Measurements from ENCODE around the gene GALNT18. TPM values are rescaled to one million over a fixed set of nuclear protein-coding genes. Genes with fewer than 3 reads are reported as not detected.

The GALNT18 gene
- total RNA-seq, 1 experiment from 2014 or later, result not detected

- peaks cover 59% of the 10 kb centered on the region for H3K27me3 ChIP-seq (ENCODE audit: insufficient read depth, low read depth)
- TF ChIP-seq CTCF (conservative IDR thresholded peaks at IDR 0.05) (no peak), EZH2 (IDR thresholded peaks at IDR 0.05; ENCODE audit: low read depth) (no peak)
- POLR2A ChIA-PET (ENCODE audit: unreplicated experiment), result no interaction called here
- no peak overlapping the region for H3K4me2 ChIP-seq
- CTCF ChIA-PET, result no interaction called here
- no peaks in the 10 kb centered on the region for H3K9me2 ChIP-seq (ENCODE audit: insufficient read depth)
- H2AFZ ChIP-seq, result no peak overlapping the region
- H3K27ac ChIP-seq, result no peak overlapping the region
- H3K4me3 ChIP-seq, result no peak overlapping the region
- no peaks in the 10 kb centered on the region for H3K36me3 ChIP-seq (ENCODE audit: low read depth)
- H3K4me1 ChIP-seq (replicated peaks; ENCODE audit: insufficient read depth), result no peaks in the 10 kb centered on the region
- BruUV-seq (replicated peaks), result no TSS peak
- DNase-seq, result no peak
- H3K9me3 ChIP-seq (ENCODE audit: insufficient read depth, low read depth), result no peaks in the 10 kb centered on the region
- intact Hi-C loops (cut with micrococcal nuclease; ENCODE audit: unreplicated experiment), result no loop called here
- H3F3A ChIP-seq (ENCODE audit: insufficient read depth, low read depth), result no peaks in the 10 kb centered on the region
- no peaks in the 10 kb centered on the region for H4K20me1 ChIP-seq (ENCODE audit: insufficient read depth)
- no peaks in the 10 kb centered on the region for H3K79me2 ChIP-seq (ENCODE audit: low read depth)
Observed at GRCh38 chr11:11297578-11297977, 324.2 kb downstream of the GALNT18 start.

DNA sequence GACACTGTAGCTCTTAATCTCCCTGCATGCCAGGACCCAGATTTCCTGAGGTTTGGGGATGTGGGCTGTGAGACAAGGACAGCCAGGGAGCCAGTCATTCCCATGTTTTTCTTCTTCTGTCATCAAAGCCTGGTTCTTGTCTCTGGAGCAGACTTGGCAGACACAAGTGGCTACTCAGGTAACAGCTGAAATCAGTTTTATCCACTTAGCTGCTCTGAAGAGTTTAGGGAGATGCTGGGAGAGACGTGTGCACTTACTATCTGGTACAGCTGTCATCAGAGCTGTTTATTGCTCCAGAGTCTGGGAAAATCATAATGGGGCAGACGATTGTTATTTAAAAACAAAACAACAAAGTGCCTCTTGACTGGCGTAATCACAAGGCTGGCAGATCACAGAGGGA, 325.4 kb downstream of the GALNT18 start:
- peaks cover 59% of the 10 kb centered on the region for H3K27me3 ChIP-seq (ENCODE audit: insufficient read depth, low read depth)
- no TSS peak for BruUV-seq (replicated peaks)
- TF ChIP-seq CTCF (conservative IDR thresholded peaks at IDR 0.05), result no peak
- no peak for TF ChIP-seq EZH2 (IDR thresholded peaks at IDR 0.05; ENCODE audit: low read depth)
- no peaks in the 10 kb centered on the region for H3K79me2 ChIP-seq (ENCODE audit: low read depth)
- H3K4me2 ChIP-seq, result no peak overlapping the region
- H3K4me3 ChIP-seq, result no peak overlapping the region
- no peaks in the 10 kb centered on the region for H3K9me2 ChIP-seq (ENCODE audit: insufficient read depth)
- no peaks in the 10 kb centered on the region for H3K4me1 ChIP-seq (replicated peaks; ENCODE audit: insufficient read depth)
- H3K9me3 ChIP-seq (ENCODE audit: insufficient read depth, low read depth), result no peaks in the 10 kb centered on the region
- H4K20me1 ChIP-seq (ENCODE audit: insufficient read depth), result no peaks in the 10 kb centered on the region
- CTCF ChIA-PET, result no interaction called here
- POLR2A ChIA-PET (ENCODE audit: unreplicated experiment), result interaction anchor here (0.7 kb wide), 1 partner anchor 17 kb away, joined by 4 read pairs; no protein-coding TSS in a partner anchor
- H3F3A ChIP-seq (ENCODE audit: insufficient read depth, low read depth), result no peaks in the 10 kb centered on the region
- intact Hi-C loops (cut with micrococcal nuclease; ENCODE audit: unreplicated experiment), result no loop called here
- DNase-seq, result no peak
- H3K27ac ChIP-seq, result no peak overlapping the region
- H2AFZ ChIP-seq, result no peak overlapping the region
- H3K36me3 ChIP-seq (ENCODE audit: low read depth), result no peaks in the 10 kb centered on the region

DNA sequence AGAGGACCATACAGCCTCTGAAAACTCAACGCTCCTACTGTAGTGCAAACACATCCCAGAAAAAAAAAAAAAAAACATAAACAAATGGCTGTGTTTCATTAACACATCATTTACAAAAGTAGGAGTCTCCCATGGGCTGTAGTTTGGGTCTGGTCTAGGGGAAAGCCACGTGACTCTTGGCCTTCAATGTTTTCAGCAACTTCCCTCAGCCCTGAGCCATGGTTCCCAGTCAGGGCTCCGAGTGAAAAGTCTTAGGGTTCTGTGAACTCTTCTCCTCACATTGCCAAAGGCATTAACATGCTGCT, 327.3 kb downstream of the GALNT18 start:
- H4K20me1 ChIP-seq (ENCODE audit: insufficient read depth), result no peaks in the 10 kb centered on the region
- DNase-seq, result no peak
- H3K4me1 ChIP-seq (replicated peaks; ENCODE audit: insufficient read depth), result no peaks in the 10 kb centered on the region
- peaks cover 50% of the 10 kb centered on the region for H3K27me3 ChIP-seq (ENCODE audit: insufficient read depth, low read depth)
- intact Hi-C loops (cut with micrococcal nuclease; ENCODE audit: unreplicated experiment), result no loop called here
- no peaks in the 10 kb centered on the region for H3K9me2 ChIP-seq (ENCODE audit: insufficient read depth)
- TF ChIP-seq CTCF (conservative IDR thresholded peaks at IDR 0.05), result no peak
- TF ChIP-seq EZH2 (IDR thresholded peaks at IDR 0.05; ENCODE audit: low read depth), result no peak
- no TSS peak for BruUV-seq (replicated peaks)
- CTCF ChIA-PET, result no interaction called here
- H3K4me3 ChIP-seq, result no peak overlapping the region
- H3K27ac ChIP-seq, result no peak overlapping the region
- POLR2A ChIA-PET (ENCODE audit: unreplicated experiment), result no interaction called here
- no peaks in the 10 kb centered on the region for H3F3A ChIP-seq (ENCODE audit: insufficient read depth, low read depth)
- no peaks in the 10 kb centered on the region for H3K36me3 ChIP-seq (ENCODE audit: low read depth)
- no peaks in the 10 kb centered on the region for H3K9me3 ChIP-seq (ENCODE audit: insufficient read depth, low read depth)
- no peaks in the 10 kb centered on the region for H3K79me2 ChIP-seq (ENCODE audit: low read depth)
- no peak overlapping the region for H2AFZ ChIP-seq
- no peak overlapping the region for H3K4me2 ChIP-seq
